ENCODE data around the gene RASIP1. TPM values are rescaled to one million over a fixed set of nuclear protein-coding genes. Genes with fewer than 3 reads are reported as not detected.
"Not testable (repeated sequence)": the region's sequence is repeated elsewhere in the genome, so short reads cannot be mapped to it uniquely, and the experiment has no call there.

Gene RASIP1
- total RNA-seq, 2 donors from 2014 or later = 3.4 to 5.2 TPM

DNA sequence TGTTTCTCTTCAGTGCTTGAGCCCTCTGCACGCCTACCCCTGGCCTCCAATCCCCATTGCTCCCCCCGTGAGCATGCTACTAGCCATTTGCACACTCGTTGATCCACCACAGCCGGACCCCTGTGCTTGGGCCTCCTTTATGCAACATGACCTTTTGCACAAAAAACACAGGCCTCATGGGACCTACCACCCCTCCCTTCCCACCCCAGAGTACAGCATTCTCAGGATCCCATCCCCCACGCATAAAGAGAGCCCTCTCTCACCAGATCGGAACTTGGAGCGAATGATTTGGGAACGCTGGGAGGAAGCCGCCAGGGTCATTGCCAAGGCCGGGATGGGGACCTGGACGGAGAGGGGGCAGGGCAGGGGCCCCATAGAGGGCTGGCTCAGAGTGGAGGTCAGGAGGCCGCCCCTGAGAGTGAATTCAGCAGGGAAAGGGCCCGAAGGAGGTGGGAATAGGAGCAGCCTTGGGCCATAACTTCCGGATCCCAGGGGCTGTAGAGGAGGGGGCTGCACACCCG is 21.6 kb downstream of the RASIP1 start:
- H3K27me3 Mint-ChIP-seq (ENCODE audit: insufficient read depth) = no peaks in the 10 kb centered on the region
- H3K9ac ChIP-seq (ENCODE audit: extremely low read depth, low read length, poor library complexity, severe bottlenecking) = no peak overlapping the region
- H3K9me3 ChIP-seq (ENCODE audit: control insufficient read depth, low read length) = no peaks in the 10 kb centered on the region
- H3K4me1 ChIP-seq (ENCODE audit: control insufficient read depth, insufficient read depth, low read length) = no peaks in the 10 kb centered on the region
- no peaks in the 10 kb centered on the region for H3K27me3 ChIP-seq (ENCODE audit: control insufficient read depth, insufficient read depth, low read length, poor library complexity, severe bottlenecking)
- no peaks in the 10 kb centered on the region for H3K9me3 Mint-ChIP-seq
- H3K27ac Mint-ChIP-seq = peak overlapping the region; percentile 57
- peak; percentile 54 for DNase-seq
- TF ChIP-seq, protein P1, sequence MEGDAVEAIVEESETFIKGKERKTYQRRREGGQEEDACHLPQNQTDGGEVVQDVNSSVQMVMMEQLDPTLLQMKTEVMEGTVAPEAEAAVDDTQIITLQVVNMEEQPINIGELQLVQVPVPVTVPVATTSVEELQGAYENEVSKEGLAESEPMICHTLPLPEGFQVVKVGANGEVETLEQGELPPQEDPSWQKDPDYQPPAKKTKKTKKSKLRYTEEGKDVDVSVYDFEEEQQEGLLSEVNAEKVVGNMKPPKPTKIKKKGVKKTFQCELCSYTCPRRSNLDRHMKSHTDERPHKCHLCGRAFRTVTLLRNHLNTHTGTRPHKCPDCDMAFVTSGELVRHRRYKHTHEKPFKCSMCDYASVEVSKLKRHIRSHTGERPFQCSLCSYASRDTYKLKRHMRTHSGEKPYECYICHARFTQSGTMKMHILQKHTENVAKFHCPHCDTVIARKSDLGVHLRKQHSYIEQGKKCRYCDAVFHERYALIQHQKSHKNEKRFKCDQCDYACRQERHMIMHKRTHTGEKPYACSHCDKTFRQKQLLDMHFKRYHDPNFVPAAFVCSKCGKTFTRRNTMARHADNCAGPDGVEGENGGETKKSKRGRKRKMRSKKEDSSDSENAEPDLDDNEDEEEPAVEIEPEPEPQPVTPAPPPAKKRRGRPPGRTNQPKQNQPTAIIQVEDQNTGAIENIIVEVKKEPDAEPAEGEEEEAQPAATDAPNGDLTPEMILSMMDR (conservative IDR thresholded peaks at IDR 0.05) = no peak
- H3K27ac ChIP-seq (ENCODE audit: low read depth, low read length) = peak overlapping the region; percentile 44
- H3K36me3 ChIP-seq (ENCODE audit: control insufficient read depth, insufficient read depth, low read length) = no peaks in the 10 kb centered on the region
- H3K36me3 Mint-ChIP-seq (ENCODE audit: low read depth) = no peaks in the 10 kb centered on the region
- H3K4me3 ChIP-seq (ENCODE audit: low read length) = no peak overlapping the region
- WGBS, 2 experiments (ENCODE audit: insufficient coverage in 1 of 2, insufficient read length in 1 of 2) = 59 to 75% methylated on average over 11 to 15 of the region's 15 CpGs
- no peak overlapping the region for H3K4me3 Mint-ChIP-seq
- peaks cover 21% of the 10 kb centered on the region for H3K4me1 Mint-ChIP-seq

GRCh38 chr19:48718106-48718505 is 22.3 kb downstream of the RASIP1 start:
- H3K4me1 ChIP-seq (ENCODE audit: control insufficient read depth, insufficient read depth, low read length); H3K27ac Mint-ChIP-seq; H3K4me3 ChIP-seq (ENCODE audit: low read length); H3K4me3 Mint-ChIP-seq; H3K9me3 Mint-ChIP-seq; H3K27me3 ChIP-seq (ENCODE audit: control insufficient read depth, insufficient read depth, low read length, poor library complexity, severe bottlenecking); H3K36me3 Mint-ChIP-seq (ENCODE audit: low read depth); DNase-seq; H3K36me3 ChIP-seq (ENCODE audit: control insufficient read depth, insufficient read depth, low read length); H3K9me3 ChIP-seq (ENCODE audit: control insufficient read depth, low read length); H3K27me3 Mint-ChIP-seq (ENCODE audit: insufficient read depth); H3K27ac ChIP-seq (ENCODE audit: low read depth, low read length); H3K9ac ChIP-seq (ENCODE audit: extremely low read depth, low read length, poor library complexity, severe bottlenecking): not testable (repeated sequence)
- peaks cover 21% of the 10 kb centered on the region for H3K4me1 Mint-ChIP-seq
- 94 to 98% methylated on average over 10 to 13 of the region's 13 CpGs for WGBS, 2 experiments (ENCODE audit: insufficient coverage in 1 of 2, insufficient read length in 1 of 2)

DNA sequence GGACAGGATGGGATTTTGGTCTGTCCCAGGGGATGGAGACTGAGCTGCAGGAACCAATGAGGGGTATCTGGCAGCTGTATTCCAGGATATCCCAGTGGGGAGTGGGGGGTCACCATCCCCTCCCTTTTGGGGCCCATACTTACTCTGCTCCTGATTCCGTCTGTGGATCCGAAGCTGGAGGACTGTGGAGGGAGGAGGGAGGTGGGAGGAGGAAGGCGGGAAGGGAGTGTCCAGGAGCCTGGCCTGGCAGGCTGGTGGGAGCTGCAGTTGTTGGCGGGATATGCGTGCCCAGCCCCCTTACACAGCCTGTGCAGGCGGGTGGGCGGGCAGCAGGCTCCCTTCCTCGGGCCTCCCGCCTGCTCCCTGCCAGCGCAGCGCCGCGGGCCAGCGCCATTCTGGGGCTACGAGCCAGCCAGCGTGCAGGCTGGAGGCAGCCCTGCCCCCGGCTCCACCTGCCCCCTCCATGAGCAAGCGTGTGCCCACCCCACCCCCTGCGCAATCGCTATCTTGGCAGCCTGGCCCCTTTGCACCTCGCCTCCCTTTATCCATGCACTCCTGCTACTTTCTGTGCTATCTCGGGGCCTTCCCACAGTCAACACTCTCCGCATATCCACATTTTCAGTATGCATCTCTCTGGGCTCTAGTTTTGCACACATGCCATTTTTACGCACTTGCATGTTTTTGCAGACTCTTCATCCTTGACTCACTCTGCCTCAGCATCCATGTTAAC is 23.7 kb downstream of the RASIP1 start:
- H3K27ac ChIP-seq (ENCODE audit: low read depth, low read length) = peak overlapping the region; percentile 24
- no peak overlapping the region for H3K4me3 ChIP-seq (ENCODE audit: low read length)
- peaks cover 2% of the 10 kb centered on the region for H3K36me3 Mint-ChIP-seq (ENCODE audit: low read depth)
- no peaks in the 10 kb centered on the region for H3K9me3 Mint-ChIP-seq
- H3K27me3 ChIP-seq (ENCODE audit: control insufficient read depth, insufficient read depth, low read length, poor library complexity, severe bottlenecking) = no peaks in the 10 kb centered on the region
- no peaks in the 10 kb centered on the region for H3K36me3 ChIP-seq (ENCODE audit: control insufficient read depth, insufficient read depth, low read length)
- TF ChIP-seq, protein P1 (conservative IDR thresholded peaks at IDR 0.05) = no peak
- H3K4me1 ChIP-seq (ENCODE audit: control insufficient read depth, insufficient read depth, low read length) = no peaks in the 10 kb centered on the region
- H3K9ac ChIP-seq (ENCODE audit: extremely low read depth, low read length, poor library complexity, severe bottlenecking) = no peak overlapping the region
- H3K27me3 Mint-ChIP-seq (ENCODE audit: insufficient read depth) = no peaks in the 10 kb centered on the region
- peak; percentile 67 for DNase-seq
- 34 to 46% methylated on average over 12 to 24 of the region's 24 CpGs for WGBS, 2 experiments (ENCODE audit: insufficient coverage in 1 of 2, insufficient read length in 1 of 2)
- H3K4me3 Mint-ChIP-seq = peak overlapping the region; percentile 32
- no peaks in the 10 kb centered on the region for H3K9me3 ChIP-seq (ENCODE audit: control insufficient read depth, low read length)
- peaks cover 24% of the 10 kb centered on the region for H3K4me1 Mint-ChIP-seq
- H3K27ac Mint-ChIP-seq = no peak overlapping the region
